Endothelial cell of umbilical vein (primary cell): ENCODE measurements around the gene HECTD4. TPM values are rescaled to one million over a fixed set of nuclear protein-coding genes. Genes with fewer than 3 reads are reported as not detected.

Experiments used
- BruUV-seq: library from RNA; stranded (reverse); fragments of 400-500 nt; replicated peaks from 2 replicates; lab custom pipeline; 2021; lab: Mats Ljungman, UMichigan
- CTCF ChIA-PET: fragments of 300-600, 350-600 bp; sonication (Branson Sonifier 250); formaldehyde crosslinking; loops from one replicate; lab custom pipeline; 2021; ENCODE audit warnings: antibody characterized with exemption, inconsistent platforms; lab: Charles Lee
- POLR2A ChIA-PET: fragments of 300-600, 350-600 bp; sonication (Branson Sonifier 250); formaldehyde crosslinking; loops from one replicate; lab custom pipeline; 2021; ENCODE audit warnings: antibody characterized with exemption, inconsistent platforms; lab: Charles Lee
- DNase-seq: peaks from one replicate; pipeline ENCODE4 v3.0.0-alpha.2; 2011; ENCODE audit warnings: low read depth, low spot score
- FAIRE-seq: peaks from 2 replicates; lab custom pipeline; 2011; peaks lifted over from hg19 to GRCh38; lab: Jason Lieb, UNC
- H2AFZ ChIP-seq: 2 replicates; pipeline ENCODE4 v1.6.0; 2012; ENCODE audit warnings: low read depth, low read length, control low read depth, inconsistent platforms
- H3K27ac ChIP-seq: 2 replicates; pipeline ENCODE4 v1.5.1; 2011; ENCODE audit warnings: low read depth, mild to moderate bottlenecking, control low read depth, low read length, moderate library complexity; ENCODE audit not compliant: insufficient read depth
- H3K27me3 ChIP-seq, 2 experiments: 2 replicates each; pipeline versions ENCODE4 v1.6.0 to v1.6.1; 2011; ENCODE audit warnings: low read length in 2 of 2, mixed read lengths in 1 of 2; ENCODE audit not compliant: control insufficient read depth in 2 of 2, insufficient read depth in 2 of 2
- H3K36me3 ChIP-seq, 2 experiments: 2 replicates in 1 of 2; 3 replicates in 1 of 2; pipeline ENCODE4 v1.5.1; 2011; ENCODE audit warnings: low read length in 2 of 2, mild to moderate bottlenecking in 1 of 2, moderate library complexity in 1 of 2; ENCODE audit not compliant: control insufficient read depth in 2 of 2, insufficient read depth in 2 of 2; ENCODE audit errors: extremely low read depth in 1 of 2
- H3K4me1 ChIP-seq: 3 replicates; pipeline ENCODE4 v1.5.1; 2011; ENCODE audit warnings: mild to moderate bottlenecking, low read length; ENCODE audit not compliant: control insufficient read depth, insufficient read depth; ENCODE audit errors: extremely low read depth
- H3K4me2 ChIP-seq: 2 replicates; pipeline ENCODE4 v1.6.1; 2011; ENCODE audit warnings: low read length, control low read depth, mixed read lengths; ENCODE audit not compliant: insufficient read depth
- H3K4me3 ChIP-seq, 3 experiments: fragments of 200-600 bp in 1 of 3; sonication (generic), shearing (Covaris generic) in 1 of 3; replicated peaks in 1 of 3; 2 replicates each; pipeline ENCODE4 v1.5.1; 2011 to 2016; ENCODE audit warnings: control low read depth in 3 of 3, low read length in 3 of 3, mild to moderate bottlenecking in 2 of 3, inconsistent platforms in 1 of 3, low read depth in 1 of 3, moderate library complexity in 1 of 3; ENCODE audit not compliant: insufficient read depth in 1 of 3
- H3K79me2 ChIP-seq: 2 replicates; pipeline ENCODE4 v1.6.0; 2012; ENCODE audit warnings: low read length, inconsistent platforms; ENCODE audit not compliant: control insufficient read depth, insufficient read depth
- H3K9ac ChIP-seq: replicated peaks from 2 replicates; pipeline ENCODE3; 2011; ENCODE audit warnings: low read length, control low read depth; ENCODE audit not compliant: insufficient read depth; ENCODE audit errors: extremely low read depth
- H3K9me1 ChIP-seq: replicated peaks from 3 replicates; pipeline ENCODE4 v1.6.0; 2011; ENCODE audit warnings: mild to moderate bottlenecking, low read length; ENCODE audit not compliant: control insufficient read depth, insufficient read depth; ENCODE audit errors: extremely low read depth
- H3K9me3 ChIP-seq: replicated peaks from 2 replicates; pipeline ENCODE4 v1.5.1; 2012; ENCODE audit warnings: low read length, inconsistent platforms; ENCODE audit not compliant: control insufficient read depth, insufficient read depth
- H4K20me1 ChIP-seq: replicated peaks from 2 replicates; pipeline ENCODE3; 2011; ENCODE audit warnings: mild to moderate bottlenecking, low read length; ENCODE audit not compliant: control insufficient read depth, insufficient read depth; ENCODE audit errors: extremely low read depth
- EZH2 ChIP-seq: IDR thresholded peaks from 2 replicates; pipeline ENCODE4 v1.6.1; 2012; ENCODE audit warnings: borderline replicate concordance, low read depth, mild to moderate bottlenecking, moderate library complexity, low read length, inconsistent platforms; ENCODE audit not compliant: severe bottlenecking
- FOS ChIP-seq: IDR thresholded peaks from 2 replicates; pipeline ENCODE4 v1.6.1; 2011; ENCODE audit warnings: mild to moderate bottlenecking, low read length, moderate library complexity, borderline replicate concordance; ENCODE audit not compliant: insufficient read depth
- GATA2 ChIP-seq: IDR thresholded peaks from 2 replicates; pipeline ENCODE4 v1.7.0; 2011; ENCODE audit warnings: low read depth, mild to moderate bottlenecking, moderate library complexity, mixed read lengths, low read length; ENCODE audit not compliant: insufficient read length, insufficient read depth
- JUN ChIP-seq: IDR thresholded peaks from 2 replicates; pipeline ENCODE4 v1.6.1; 2011; ENCODE audit warnings: borderline replicate concordance, low read depth; ENCODE audit not compliant: insufficient read length, insufficient read depth
- MYC ChIP-seq: IDR thresholded peaks from one replicate; pipeline ENCODE4 v1.6.1; 2011; ENCODE audit warnings: mild to moderate bottlenecking, low read depth, low read length
- POLR2A ChIP-seq: IDR thresholded peaks from 2 replicates; pipeline ENCODE4 v1.6.1; 2012; ENCODE audit warnings: low read depth, mild to moderate bottlenecking, control low read depth, low read length
- POLR2AphosphoS5 ChIP-seq: IDR thresholded peaks from 2 replicates; pipeline ENCODE4 v1.6.1; 2012; ENCODE audit warnings: low read depth, mild to moderate bottlenecking, control low read depth, low read length, moderate library complexity; ENCODE audit not compliant: insufficient read depth
- dilution Hi-C: fragments of 300-500 bp; cut with MboI; formaldehyde crosslinking; loops from one replicate; pipeline ENCODE4 v1.15.0; 2019; ENCODE audit warnings: low sequenced_read_pairs; ENCODE audit not compliant: extremely low pct_ligation_motif_present
- intact Hi-C: fragments of 100-400 bp; cut with micrococcal nuclease; formaldehyde crosslinking; loops from one replicate; pipeline ENCODE4 v1.10.0; 2022
- polyA plus RNA-seq, 4 experiments: library from polyadenylated mRNA; depleted of rRNA in 3 of 4; stranded (reverse) in 3 of 4; unstranded in 1 of 4; fragments of >200 nt; gene quantifications; 2 replicates each; pipeline versions ENCODE4 v1.2.1 to v1.2.3, GENCODE V29; 2011 to 2012; ENCODE audit warnings: missing spikeins in 1 of 4
- total RNA-seq: library from RNA; stranded (reverse); gene quantifications from 2 replicates; pipeline ENCODE4 v1.2.3, GENCODE V29; 2021
- TF ChIP-seq, protein P1 (sequence below), 2 donors: IDR thresholded peaks; 1 replicate in 1 of 2; 2 replicates in 1 of 2; pipeline ENCODE4 v1.5.1; 2011; ENCODE audit warnings: low read length in 2 of 2, mild to moderate bottlenecking in 2 of 2, moderate library complexity in 2 of 2, control low read depth in 1 of 2, inconsistent platforms in 1 of 2, low read depth in 1 of 2; ENCODE audit not compliant: insufficient read depth in 1 of 2; ENCODE audit errors: extremely low read depth in 1 of 2
- TF ChIP-seq, protein P2 (sequence below): IDR thresholded peaks from 2 replicates; pipeline ENCODE4 v1.6.1; 2011; ENCODE audit not compliant: insufficient read depth, insufficient read length

HECTD4 gene
- total and polyA plus RNA-seq, 2 donors (not counting 3 experiments of a cell fraction or from before 2014, with no cell fraction given), result 9.7 to 47.7 TPM

DNA sequence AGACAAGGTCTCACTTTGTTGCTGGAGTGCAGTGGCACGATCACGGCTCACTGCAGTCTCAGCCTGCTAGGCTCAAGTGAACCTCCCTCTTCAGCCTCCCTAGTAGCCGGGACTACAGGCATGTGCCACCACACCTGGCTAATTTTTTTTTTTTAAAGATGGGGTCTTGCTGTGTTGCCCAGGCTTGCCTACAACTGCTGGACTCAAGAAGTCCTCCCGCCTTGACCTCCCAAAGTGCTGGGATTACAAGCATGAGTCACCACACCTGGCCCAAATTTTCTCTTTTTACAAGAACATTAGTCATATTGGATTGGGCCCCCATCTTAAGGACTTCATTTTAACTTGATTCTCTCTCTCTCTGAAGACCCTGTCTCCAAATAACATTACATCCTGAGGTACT, 7.0 kb upstream of the HECTD4 start:
- FAIRE-seq, result no peak
- dilution Hi-C loops, result no loop called here
- CTCF ChIA-PET, result interaction anchor here (6.9 kb wide), 1 partner anchor 192 kb away, joined by 253 read pairs; no protein-coding TSS in a partner anchor

More for the DNA sequence above, 7.0 kb upstream of the HECTD4 start:
- H3K4me3 ChIP-seq, result no peak overlapping the region
- H4K20me1 ChIP-seq, result no peaks in the 10 kb centered on the region
- H3K4me1 ChIP-seq, result no peaks in the 10 kb centered on the region
- H3K27me3 ChIP-seq, result peaks cover 0 to 3% of the 10 kb centered on the region in 2 experiments
- H3K27ac ChIP-seq, result no peak overlapping the region
- TF ChIP-seq POLR2A (no peak), FOS (no peak), EZH2 (no peak), MYC (no peak), POLR2AphosphoS5 (no peak), JUN (no peak), GATA2 (no peak)
- TF ChIP-seq, protein P1, sequence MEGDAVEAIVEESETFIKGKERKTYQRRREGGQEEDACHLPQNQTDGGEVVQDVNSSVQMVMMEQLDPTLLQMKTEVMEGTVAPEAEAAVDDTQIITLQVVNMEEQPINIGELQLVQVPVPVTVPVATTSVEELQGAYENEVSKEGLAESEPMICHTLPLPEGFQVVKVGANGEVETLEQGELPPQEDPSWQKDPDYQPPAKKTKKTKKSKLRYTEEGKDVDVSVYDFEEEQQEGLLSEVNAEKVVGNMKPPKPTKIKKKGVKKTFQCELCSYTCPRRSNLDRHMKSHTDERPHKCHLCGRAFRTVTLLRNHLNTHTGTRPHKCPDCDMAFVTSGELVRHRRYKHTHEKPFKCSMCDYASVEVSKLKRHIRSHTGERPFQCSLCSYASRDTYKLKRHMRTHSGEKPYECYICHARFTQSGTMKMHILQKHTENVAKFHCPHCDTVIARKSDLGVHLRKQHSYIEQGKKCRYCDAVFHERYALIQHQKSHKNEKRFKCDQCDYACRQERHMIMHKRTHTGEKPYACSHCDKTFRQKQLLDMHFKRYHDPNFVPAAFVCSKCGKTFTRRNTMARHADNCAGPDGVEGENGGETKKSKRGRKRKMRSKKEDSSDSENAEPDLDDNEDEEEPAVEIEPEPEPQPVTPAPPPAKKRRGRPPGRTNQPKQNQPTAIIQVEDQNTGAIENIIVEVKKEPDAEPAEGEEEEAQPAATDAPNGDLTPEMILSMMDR (IDR thresholded peaks at IDR 0.05; ENCODE audit: extremely low read depth in 1 of 2, insufficient read depth in 1 of 2, low read depth in 1 of 2, low read length in 2 of 2), result no peak
- TF ChIP-seq, protein P2, sequence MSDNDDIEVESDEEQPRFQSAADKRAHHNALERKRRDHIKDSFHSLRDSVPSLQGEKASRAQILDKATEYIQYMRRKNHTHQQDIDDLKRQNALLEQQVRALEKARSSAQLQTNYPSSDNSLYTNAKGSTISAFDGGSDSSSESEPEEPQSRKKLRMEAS, result no peak
- no peaks in the 10 kb centered on the region for H3K9me1 ChIP-seq
- no peak for DNase-seq
- no peak overlapping the region for H3K9ac ChIP-seq
- no peaks in the 10 kb centered on the region for H3K9me3 ChIP-seq
- BruUV-seq, result no TSS peak
- no peak overlapping the region for H3K4me2 ChIP-seq
- H3K36me3 ChIP-seq, result no peaks in the 10 kb centered on the region
- no peak overlapping the region for H2AFZ ChIP-seq
- POLR2A ChIA-PET, result no interaction called here
- H3K79me2 ChIP-seq, result no peaks in the 10 kb centered on the region
- intact Hi-C loops, result loop anchor here (5.0 to 10.0 kb wide), 2 partner anchors 282 to 374 kb away; partner anchors contain the start of genes ERP29, NAA25 and TMEM116
